Medulla oblongata (tissue), 1 donor: Measurements from ENCODE around the gene ANKS1B.
"Not testable (repeated sequence)": the region's sequence is repeated elsewhere in the genome, so short reads cannot be mapped to it uniquely, and the experiment has no call there.

Experiments
- DNase-seq: peaks from one replicate; pipeline ENCODE4 v3.0.0-alpha.2; 2015; ENCODE audit errors: extremely low spot score

The ANKS1B gene

GRCh38 chr12:98770230-98770629 is 1214.5 kb downstream of the ANKS1B start:
- DNase-seq: no peak

- DNase-seq: no peak
Observed at GRCh38 chr12:98769068-98769467, 1215.7 kb downstream of the ANKS1B start.

- no peak for DNase-seq
Observed at GRCh38 chr12:98767248-98767647, 1217.5 kb downstream of the ANKS1B start.

- no peak for DNase-seq
Observed at GRCh38 chr12:98763656-98764055, 1221.1 kb downstream of the ANKS1B start.

GRCh38 chr12:98758331-98758730 is 1226.4 kb downstream of the ANKS1B start:
- peak; percentile 91 for DNase-seq

GRCh38 chr12:98757455-98757854 is 1227.3 kb downstream of the ANKS1B start:
- no peak for DNase-seq

GRCh38 chr12:98755855-98756254 is 1228.9 kb downstream of the ANKS1B start:
- DNase-seq: not testable (repeated sequence)

- DNase-seq: peak; percentile 50
Observed at GRCh38 chr12:98754095-98754494, 1230.6 kb downstream of the ANKS1B start.

GRCh38 chr12:98752726-98753125 is 1232.0 kb downstream of the ANKS1B start:
- no peak for DNase-seq

GRCh38 chr12:98751580-98752115 is 1233.1 kb downstream of the ANKS1B start:
- DNase-seq: no peak

GRCh38 chr12:98750511-98750910 is 1234.2 kb downstream of the ANKS1B start:
- DNase-seq: no peak

GRCh38 chr12:98748463-98748862 is 1236.3 kb downstream of the ANKS1B start:
- no peak for DNase-seq

- no peak for DNase-seq
Observed at GRCh38 chr12:98745578-98746391, 1239.0 kb downstream of the ANKS1B start.

GRCh38 chr12:98744680-98745079 is 1240.1 kb downstream of the ANKS1B start:
- DNase-seq: no peak

GRCh38 chr12:98743362-98743953 is 1241.3 kb downstream of the ANKS1B start:
- DNase-seq: peak; percentile 57

GRCh38 chr12:98741556-98742265 is 1243.0 kb downstream of the ANKS1B start:
- DNase-seq: no peak

GRCh38 chr12:98741196-98741555 is 1243.6 kb downstream of the ANKS1B start:
- no peak for DNase-seq

GRCh38 chr12:98740751-98741150 is 1244.0 kb downstream of the ANKS1B start:
- no peak for DNase-seq

- no peak for DNase-seq
Observed at GRCh38 chr12:98738539-98738938, 1246.2 kb downstream of the ANKS1B start.

- no peak for DNase-seq
Observed at GRCh38 chr12:98738002-98738401, 1246.7 kb downstream of the ANKS1B start.

GRCh38 chr12:98737322-98737712 is 1247.4 kb downstream of the ANKS1B start:
- DNase-seq: no peak
